Measurements from ENCODE around the gene AQP12B. TPM values are rescaled to one million over a fixed set of nuclear protein-coding genes. Genes with fewer than 3 reads are reported as not detected.

Gene AQP12B
- total RNA-seq, 2 experiments from 2014 or later, result not detected

- Histone ChIP-seq H3K9me3 (ENCODE audit: control insufficient read depth in 1 of 2, insufficient read depth in 1 of 2, low read length in 2 of 2) (peaks cover 0 to 19% of the 10 kb centered on the region in 2 experiments), H3K4me3 (ENCODE audit: low read length) (no peak overlapping the region), H3K4me1 (ENCODE audit: insufficient read depth, low read length) (peaks cover 51% of the 10 kb centered on the region), H3K27ac (ENCODE audit: low read depth in 1 of 2, low read length in 2 of 2) (no peak overlapping the region), H3K36me3 (ENCODE audit: insufficient read depth, low read length) (peaks cover 8% of the 10 kb centered on the region), H3K27me3 (ENCODE audit: control insufficient read depth in 1 of 2, insufficient read depth in 2 of 2, low read length in 2 of 2) (no peaks in the 10 kb centered on the region)
- H3K36me3 Mint-ChIP-seq (ENCODE audit: low read depth), result no peaks in the 10 kb centered on the region
- ATAC-seq (ENCODE audit: poor library complexity) (no peak), DNase-seq (peak in 2 of 14 experiments; percentile 14 to 23)
- intact Hi-C loops (cut with DNase I, micrococcal nuclease), result loop anchor here in 1 of 2 experiments (5.0 kb wide), 1 partner anchor 63 kb away; the partner anchor contains the start of gene RNPEPL1
- H3K27ac Mint-ChIP-seq, result no peak overlapping the region
- H3K27me3 Mint-ChIP-seq, result no peaks in the 10 kb centered on the region
- no peak for TF ChIP-seq CTCF (IDR thresholded peaks at IDR 0.05)
- H3K9me3 Mint-ChIP-seq, result peaks cover 6% of the 10 kb centered on the region
- H3K4me1 Mint-ChIP-seq (ENCODE audit: low read depth), result peaks cover 14% of the 10 kb centered on the region
- ChIA-PET CTCF (no interaction called here), POLR2A (no interaction called here)
- H3K4me3 Mint-ChIP-seq, result no peak overlapping the region
These were observed 52.5 kb downstream of the AQP12B start for GRCh38 chr2:240629968-240630770.

- POLR2A ChIA-PET, result no interaction called here
- CTCF ChIA-PET, result no interaction called here
- H3K36me3 ChIP-seq (ENCODE audit: insufficient read depth, low read length), result peaks cover 8% of the 10 kb centered on the region
These were observed 53.1 kb downstream of the AQP12B start for GRCh38 chr2:240629619-240629967.

More at GRCh38 chr2:240629619-240629967, 53.1 kb downstream of the AQP12B start:
- H3K9me3 Mint-ChIP-seq, result peaks cover 6% of the 10 kb centered on the region
- Histone ChIP-seq H3K27me3 (ENCODE audit: control insufficient read depth in 1 of 2, insufficient read depth in 2 of 2, low read length in 2 of 2) (no peaks in the 10 kb centered on the region), H3K9me3 (ENCODE audit: control insufficient read depth in 1 of 2, insufficient read depth in 1 of 2, low read length in 2 of 2) (peaks cover 0 to 15% of the 10 kb centered on the region in 2 experiments), H3K4me1 (ENCODE audit: insufficient read depth, low read length) (peaks cover 57% of the 10 kb centered on the region), H3K27ac (ENCODE audit: low read depth in 1 of 2, low read length in 2 of 2) (no peak overlapping the region), H3K4me3 (ENCODE audit: low read length) (no peak overlapping the region)
- no peak for TF ChIP-seq CTCF (IDR thresholded peaks at IDR 0.05)
- H3K27me3 Mint-ChIP-seq, result no peaks in the 10 kb centered on the region
- no peak overlapping the region for H3K27ac Mint-ChIP-seq
- ATAC-seq (ENCODE audit: poor library complexity) (no peak), DNase-seq (peak in 1 of 14 experiments; percentile 25)
- peaks cover 19% of the 10 kb centered on the region for H3K4me1 Mint-ChIP-seq (ENCODE audit: low read depth)
- H3K36me3 Mint-ChIP-seq (ENCODE audit: low read depth), result no peaks in the 10 kb centered on the region
- intact Hi-C loops (cut with DNase I, micrococcal nuclease), result loop anchor here in 1 of 2 experiments (5.0 kb wide), 1 partner anchor 62 kb away; the partner anchor contains the start of gene RNPEPL1
- H3K4me3 Mint-ChIP-seq, result no peak overlapping the region

Data from CD4-positive, alpha-beta T cell (primary cell).